Measurements from ENCODE around the gene CARD11. TPM values are rescaled to one million over a fixed set of nuclear protein-coding genes. Genes with fewer than 3 reads are reported as not detected.

CARD11 gene
- total and polyA plus RNA-seq, 2 of the 4 experiments (the other 2 are of a cell fraction), result 0.18 to 0.26 TPM

DNA sequence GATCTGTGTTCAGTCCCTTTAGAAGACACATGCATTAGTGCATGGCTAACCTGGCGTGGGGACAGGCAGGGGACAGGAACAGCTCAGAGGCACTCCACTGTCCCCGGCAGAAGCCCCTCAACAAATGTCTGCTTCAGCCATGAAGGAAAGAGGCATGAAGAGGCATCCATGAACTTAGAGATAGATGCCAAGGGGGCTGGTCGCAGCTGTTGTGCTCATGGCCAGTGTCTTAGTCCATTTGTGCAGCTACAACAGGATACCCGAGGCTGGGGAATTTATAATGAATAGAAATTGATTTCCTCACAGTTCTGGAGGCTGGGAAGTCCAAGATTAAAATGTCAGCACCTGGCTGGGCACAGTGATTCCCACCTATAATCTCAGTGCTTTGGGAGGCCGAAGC lies 185.0 kb downstream of the CARD11 start:
- H4K20me1 ChIP-seq (ENCODE audit: insufficient read depth, low read length), result no peaks in the 10 kb centered on the region
- 0 out of 4 replicates have a peak, but pooled peaks cover 0 to 2% of the 10 kb centered on the region in 2 experiments for H3K79me1 ChIP-seq (ENCODE audit: low read depth in 1 of 2, low read length in 2 of 2)
- in situ Hi-C loops (cut with MboI; ENCODE audit: low sequenced_read_pairs), result loop anchor here (25.0 kb wide), 2 partner anchors 1779 to 1904 kb away; no protein-coding TSS in a partner anchor
- no peaks in the 10 kb centered on the region for H3K27me3 ChIP-seq (ENCODE audit: control insufficient read depth, insufficient read depth, low read length)
- H3K4me2 ChIP-seq (ENCODE audit: low read depth, low read length), result no peak overlapping the region
- peaks cover 3% of the 10 kb centered on the region; the same call in 1 of the 2 replicates for H3K9me1 ChIP-seq (ENCODE audit: insufficient read depth, low read length)
- DNase-seq (no peak), ATAC-seq (ENCODE audit: low read depth) (no peak)
- H4K91ac ChIP-seq (ENCODE audit: insufficient read depth, low read depth, low read length), result no peak overlapping the region
- H3K4me3 ChIP-seq (ENCODE audit: insufficient read depth, low read depth, low read length), result no peak overlapping the region
- H2AK5ac ChIP-seq (ENCODE audit: low read depth, low read length), result no peak overlapping the region
- no peak overlapping the region for H3K18ac ChIP-seq (ENCODE audit: low read depth, low read length)
- H3K23ac ChIP-seq (ENCODE audit: low read depth, low read length), result no peak overlapping the region
- no peak overlapping the region for H3K4ac ChIP-seq (ENCODE audit: low read depth, low read length)
- H3K9me3 ChIP-seq (ENCODE audit: control insufficient read depth, insufficient read depth, low read length), result no peaks in the 10 kb centered on the region
- peaks cover 8% of the 10 kb centered on the region for H3K4me1 ChIP-seq (ENCODE audit: control insufficient read depth, insufficient read depth, low read length)
- H3K14ac ChIP-seq (replicated peaks; ENCODE audit: low read depth, low read length), result no peak overlapping the region
- TF ChIP-seq CHD1 (IDR thresholded peaks at IDR 0.05; ENCODE audit: low read depth, low read length) (no peak), NFE2L2 (IDR thresholded peaks at IDR 0.05; ENCODE audit: low read depth, low read length) (no peak), MAFK (IDR thresholded peaks at IDR 0.05; ENCODE audit: low read depth, low read length) (no peak), MXI1 (IDR thresholded peaks at IDR 0.05; ENCODE audit: borderline replicate concordance, low read depth, low read length) (no peak), MAZ (IDR thresholded peaks at IDR 0.05; ENCODE audit: borderline replicate concordance, low read depth, low read length) (no peak), POLR2A (IDR thresholded peaks at IDR 0.05; ENCODE audit: low read depth, low read length) (no peak), BHLHE40 (IDR thresholded peaks at IDR 0.05; ENCODE audit: low read depth, low read length) (no peak), SMC3 (IDR thresholded peaks at IDR 0.05; ENCODE audit: low read depth, low read length) (no peak), FOS (IDR thresholded peaks at IDR 0.05; ENCODE audit: low read depth, low read length) (no peak), CEBPB (IDR thresholded peaks at IDR 0.05; ENCODE audit: low read depth, low read length) (no peak), ELK1 (IDR thresholded peaks at IDR 0.05; ENCODE audit: borderline replicate concordance, low read depth, low read length) (no peak), CTCF (conservative IDR thresholded peaks at IDR 0.05; ENCODE audit: low read depth, low read length) (no peak), RFX5 (IDR thresholded peaks at IDR 0.05; ENCODE audit: low read depth, low read length) (no peak), RCOR1 (IDR thresholded peaks at IDR 0.05; ENCODE audit: insufficient replicate concordance, low read length) (no peak), RAD21 (IDR thresholded peaks at IDR 0.05; ENCODE audit: low read length) (no peak)
- TF ChIP-seq, protein P1, sequence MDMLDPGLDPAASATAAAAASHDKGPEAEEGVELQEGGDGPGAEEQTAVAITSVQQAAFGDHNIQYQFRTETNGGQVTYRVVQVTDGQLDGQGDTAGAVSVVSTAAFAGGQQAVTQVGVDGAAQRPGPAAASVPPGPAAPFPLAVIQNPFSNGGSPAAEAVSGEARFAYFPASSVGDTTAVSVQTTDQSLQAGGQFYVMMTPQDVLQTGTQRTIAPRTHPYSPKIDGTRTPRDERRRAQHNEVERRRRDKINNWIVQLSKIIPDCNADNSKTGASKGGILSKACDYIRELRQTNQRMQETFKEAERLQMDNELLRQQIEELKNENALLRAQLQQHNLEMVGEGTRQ (IDR thresholded peaks at IDR 0.05; ENCODE audit: low read depth, low read length), result no peak
- intact Hi-C loops (cut with micrococcal nuclease), result no loop called here
- H3K36me3 ChIP-seq (ENCODE audit: control insufficient read depth, insufficient read depth, low read length), result no peaks in the 10 kb centered on the region
- POLR2A ChIA-PET (ENCODE audit: unreplicated experiment), result no interaction called here
- no peak overlapping the region for H2BK120ac ChIP-seq (ENCODE audit: low read depth, low read length)
- H2BK5ac ChIP-seq (ENCODE audit: low read depth, low read length, poor library complexity, severe bottlenecking), result no peak overlapping the region
- H3K9ac ChIP-seq (ENCODE audit: low read depth, low read length), result no peak overlapping the region
- H3K56ac ChIP-seq (ENCODE audit: extremely low read depth, insufficient read depth, low read length), result no peak overlapping the region
- H2AFZ ChIP-seq (replicated peaks; ENCODE audit: low read length, poor library complexity), result no peak overlapping the region
- dilution Hi-C loops (cut with HindIII; ENCODE audit: low sequenced_read_pairs, unreplicated experiment), result no loop called here
- H3K27ac ChIP-seq (ENCODE audit: insufficient read depth, low read length), result no peak overlapping the region
- CTCF ChIA-PET, result no interaction called here
- no peak overlapping the region for H2AK9ac ChIP-seq (replicated peaks; ENCODE audit: low read depth, low read length, poor library complexity)
- H4K8ac ChIP-seq (ENCODE audit: low read depth in 2 of 2, low read length in 2 of 2), result no peak overlapping the region
- no peak overlapping the region for H2BK20ac ChIP-seq (ENCODE audit: low read depth, low read length)
- H2BK15ac ChIP-seq (ENCODE audit: low read depth, low read length), result no peak overlapping the region
- H4K5ac ChIP-seq (ENCODE audit: low read depth, low read length), result no peak overlapping the region
- BruUV-seq (replicated peaks), result no TSS peak
- WGBS, 2 experiments (ENCODE audit: extremely low coverage in 2 of 2, insufficient read length in 1 of 2), result 100% methylated on average over 2 of the region's 5 CpGs; no CpG with 5 or more reads in 1 of the 2 experiments

All from IMR-90 (cell line).